Common myeloid progenitor, CD34-positive (primary cell): Measurements from ENCODE around the gene FUT8.

Experiments
- CTCF ChIA-PET: fragments of 350-600 bp; sonication (Branson Sonifier 250); formaldehyde crosslinking; loops from one replicate; lab custom pipeline; 2021; ENCODE audit warnings: antibody characterized with exemption; lab: Charles Lee
- POLR2A ChIA-PET: fragments of 350-600 bp; sonication (Branson Sonifier 250); formaldehyde crosslinking; loops from one replicate; lab custom pipeline; 2021; ENCODE audit warnings: antibody characterized with exemption; lab: Charles Lee
- DNase-seq, 3 donors: peaks; one replicate each; pipeline versions ENCODE4 v3.0.0 to v3.0.0-alpha.2; 2013
- H3K27ac ChIP-seq, 2 experiments: 1 replicate in 1 of 2; 2 replicates in 1 of 2; pipeline ENCODE4 v1.7.0; 2013; ENCODE audit warnings: inconsistent platforms in 2 of 2, low read length in 2 of 2, mild to moderate bottlenecking in 2 of 2, low read depth in 1 of 2, moderate library complexity in 1 of 2; ENCODE audit not compliant: severe bottlenecking in 2 of 2, insufficient read depth in 1 of 2, poor library complexity in 1 of 2
- H3K27me3 ChIP-seq, 5 experiments: replicated peaks in 2 of 5; 1 replicate in 3 of 5; 2 replicates in 2 of 5; pipeline versions ENCODE4 v1.6.1 to v1.7.0; 2013; ENCODE audit warnings: low read length in 4 of 5, mild to moderate bottlenecking in 2 of 5, moderate library complexity in 2 of 5, inconsistent platforms in 1 of 5; ENCODE audit not compliant: insufficient read depth in 5 of 5, control insufficient read depth in 4 of 5
- H3K36me3 ChIP-seq, 4 experiments: 1 replicate in 2 of 4; 2 replicates in 2 of 4; pipeline versions ENCODE4 v1.6.1 to v1.7.0; 2013; ENCODE audit warnings: low read length in 3 of 4, control low read depth in 1 of 4, mild to moderate bottlenecking in 1 of 4; ENCODE audit not compliant: control insufficient read depth in 4 of 4, insufficient read depth in 4 of 4
- H3K4me1 ChIP-seq, 4 experiments: 1 replicate in 3 of 4; 2 replicates in 1 of 4; pipeline versions ENCODE4 v1.6.1 to v1.7.1; 2013; ENCODE audit warnings: low read length in 3 of 4, mild to moderate bottlenecking in 3 of 4, control low read depth in 1 of 4, inconsistent platforms in 1 of 4, moderate library complexity in 1 of 4; ENCODE audit not compliant: control insufficient read depth in 4 of 4, insufficient read depth in 4 of 4; ENCODE audit errors: control extremely low read depth in 1 of 4
- H3K4me3 ChIP-seq, 7 experiments: 1 replicate in 4 of 7; 2 replicates in 3 of 7; pipeline versions ENCODE4 v1.5.1 to v1.7.0; 2013; ENCODE audit warnings: mild to moderate bottlenecking in 7 of 7, low read length in 6 of 7, moderate library complexity in 6 of 7, inconsistent platforms in 2 of 7, low read depth in 2 of 7, control low read depth in 1 of 7; ENCODE audit not compliant: insufficient read depth in 4 of 7, control insufficient read depth in 1 of 7; ENCODE audit errors: extremely low read depth in 1 of 7
- H3K9me3 ChIP-seq, 5 experiments: 1 replicate in 4 of 5; 2 replicates in 1 of 5; pipeline versions ENCODE4 v1.6.1 to v1.7.1; 2013; ENCODE audit warnings: low read length in 4 of 5, mild to moderate bottlenecking in 2 of 5, inconsistent platforms in 1 of 5, low read depth in 1 of 5, moderate library complexity in 1 of 5; ENCODE audit not compliant: control insufficient read depth in 4 of 5, insufficient read depth in 2 of 5; ENCODE audit errors: control extremely low read depth in 1 of 5
- WGBS: methylation state at CpG from one replicate; pipeline ENCODE4 v1.1.5; 2013; ENCODE audit not compliant: insufficient coverage; 5-methylcytosine and 5-hydroxymethylcytosine counted together

The FUT8 gene

DNA sequence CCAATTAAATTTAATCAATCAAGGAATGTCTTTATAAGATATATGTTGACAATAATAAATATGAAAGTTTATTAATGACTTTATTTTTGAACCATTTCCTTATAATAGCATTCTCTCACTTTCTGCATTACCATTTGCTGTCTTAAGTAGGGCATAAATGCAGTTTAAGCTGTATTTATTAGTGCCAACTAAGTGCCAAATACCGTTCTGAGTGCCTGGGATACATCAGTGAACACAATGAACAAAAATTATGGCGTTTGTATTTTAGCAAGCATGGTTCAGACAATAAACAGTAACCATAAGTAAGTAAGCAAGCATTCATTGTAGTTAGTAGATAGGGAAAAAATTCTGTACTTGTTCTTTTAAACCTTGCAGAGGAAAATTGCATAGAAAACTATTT is 145.8 kb downstream of the FUT8 start:
- Histone ChIP-seq H3K9me3 (no peaks in the 10 kb centered on the region), H3K27me3 (no peaks in the 10 kb centered on the region), H3K4me3 (no peak overlapping the region), H3K27ac (no peak overlapping the region), H3K4me1 (no peaks in the 10 kb centered on the region), H3K36me3 (peaks cover 2 to 8% (median 5%) of the 10 kb centered on the region in 4 experiments)
- ChIA-PET CTCF (no interaction called here), POLR2A (no interaction called here)
- WGBS = no CpG with 5 or more reads among the region's 2 CpGs
- DNase-seq = no peak

DNA sequence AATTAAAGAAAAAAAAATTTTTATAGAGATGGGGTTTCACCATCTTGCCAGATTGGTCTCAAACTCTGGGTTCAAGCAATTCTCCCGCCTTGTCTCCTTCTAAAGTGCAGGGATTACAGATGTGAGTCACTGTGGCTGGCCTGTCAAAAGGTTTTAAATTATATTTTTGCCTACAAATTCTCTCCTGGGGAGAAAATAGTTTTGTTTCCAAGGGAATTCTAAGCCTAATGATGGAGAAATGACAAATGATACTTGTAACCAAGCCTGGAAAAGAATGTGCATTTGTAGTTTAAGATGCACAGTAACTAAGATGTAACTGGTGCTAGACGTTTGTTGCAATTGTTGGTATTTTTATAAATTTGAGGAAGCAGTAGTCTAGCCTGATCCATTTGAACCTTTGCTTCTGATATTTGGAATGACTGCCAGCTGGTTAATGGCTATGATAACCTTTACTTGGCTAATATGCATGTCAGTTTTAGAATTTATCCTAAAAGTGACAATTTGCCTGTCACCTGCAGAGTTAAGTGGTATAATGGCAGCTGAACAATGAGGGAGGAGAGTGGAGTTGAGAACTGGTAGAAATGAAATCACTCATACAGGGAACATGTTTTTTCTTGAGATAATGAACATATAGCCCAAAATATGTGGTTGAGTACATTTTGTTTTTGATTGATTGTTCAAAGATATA is 148.0 kb downstream of the FUT8 start:
- Histone ChIP-seq H3K4me1 (no peaks in the 10 kb centered on the region), H3K27ac (no peak overlapping the region), H3K9me3 (no peaks in the 10 kb centered on the region), H3K36me3 (peaks cover 2 to 11% (median 7%) of the 10 kb centered on the region in 4 experiments), H3K4me3 (no peak overlapping the region), H3K27me3 (no peaks in the 10 kb centered on the region)
- DNase-seq = no peak
- ChIA-PET POLR2A (no interaction called here), CTCF (no interaction called here)
- WGBS = 100% methylated on average over 1 of the region's 2 CpGs

DNA sequence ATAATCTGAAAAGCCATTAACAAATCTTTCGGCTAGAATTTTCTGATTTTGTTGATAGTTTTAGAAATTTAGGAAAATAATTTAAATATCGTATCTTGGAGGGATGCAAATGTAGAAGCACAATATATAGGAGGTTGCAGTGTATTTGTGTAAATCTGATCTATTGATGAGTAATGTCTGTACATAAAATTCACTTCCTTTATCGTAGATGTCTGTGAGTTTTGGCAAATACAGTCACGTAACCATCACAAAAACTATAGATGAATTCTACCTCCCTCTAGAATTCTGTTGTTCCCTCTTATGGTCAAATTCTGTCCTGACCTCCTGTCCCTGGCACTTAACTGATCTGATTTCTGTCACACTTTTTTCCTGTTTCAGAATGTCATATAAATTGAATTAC is 151.8 kb downstream of the FUT8 start:
- ChIA-PET CTCF (no interaction called here), POLR2A (no interaction called here)
- no peak for DNase-seq

DNA sequence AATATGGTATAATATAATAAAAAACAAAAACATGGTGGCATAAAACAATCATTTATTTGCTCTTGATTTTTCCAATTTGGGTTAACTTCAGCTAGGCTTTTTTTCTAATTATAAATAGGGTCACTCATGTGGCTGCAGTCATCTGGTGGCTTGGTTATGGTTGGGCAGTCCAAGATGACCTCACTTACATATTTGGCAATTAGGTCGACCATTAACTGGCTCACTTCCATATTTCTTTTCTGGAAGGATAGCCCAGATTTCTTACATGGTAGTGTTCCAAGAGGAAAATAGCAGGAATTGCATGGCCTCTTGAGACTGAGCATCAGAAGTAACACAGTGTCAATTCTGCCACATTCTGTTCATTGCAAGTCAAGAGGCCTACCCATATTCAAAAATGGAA is 153.4 kb downstream of the FUT8 start:
- Histone ChIP-seq H3K4me1 (no peaks in the 10 kb centered on the region), H3K27ac (no peak overlapping the region), H3K9me3 (no peaks in the 10 kb centered on the region), H3K36me3 (peaks cover 2 to 11% (median 7%) of the 10 kb centered on the region in 4 experiments), H3K4me3 (no peak overlapping the region), H3K27me3 (no peaks in the 10 kb centered on the region)
- CTCF ChIA-PET = no interaction called here
- WGBS = no CpG with 5 or more reads among the region's 1 CpG
- no peak for DNase-seq
- POLR2A ChIA-PET = no interaction called here

More for the DNA sequence above, 151.8 kb downstream of the FUT8 start:
- WGBS = 100% methylated on average over 1 of the region's 4 CpGs
- Histone ChIP-seq H3K4me3 (no peak overlapping the region), H3K27ac (no peak overlapping the region), H3K4me1 (no peaks in the 10 kb centered on the region), H3K9me3 (no peaks in the 10 kb centered on the region), H3K27me3 (no peaks in the 10 kb centered on the region), H3K36me3 (peaks cover 2 to 11% (median 7%) of the 10 kb centered on the region in 4 experiments)

GRCh38 chr14:65566820-65567522 is 154.4 kb downstream of the FUT8 start:
- DNase-seq = no peak
- H3K27ac ChIP-seq = peak overlapping the region in 1 of 2 experiments; percentile 6
- no peaks in the 10 kb centered on the region for H3K4me1 ChIP-seq
- peaks cover 0 to 5% (median 3%) of the 10 kb centered on the region in 4 experiments for H3K36me3 ChIP-seq
- no CpG with 5 or more reads among the region's 5 CpGs for WGBS
- ChIA-PET POLR2A (no interaction called here), CTCF (no interaction called here)
- no peak overlapping the region for H3K4me3 ChIP-seq
- H3K27me3 ChIP-seq = no peaks in the 10 kb centered on the region
- no peaks in the 10 kb centered on the region for H3K9me3 ChIP-seq

GRCh38 chr14:65574611-65575010 is 162.1 kb downstream of the FUT8 start:
- Histone ChIP-seq H3K27ac (no peak overlapping the region), H3K36me3 (peaks cover 0 to 7% (median under 1%) of the 10 kb centered on the region in 4 experiments), H3K4me3 (no peak overlapping the region), H3K27me3 (no peaks in the 10 kb centered on the region), H3K9me3 (no peaks in the 10 kb centered on the region), H3K4me1 (no peaks in the 10 kb centered on the region)
- DNase-seq = no peak
- ChIA-PET CTCF (no interaction called here), POLR2A (no interaction called here)
- WGBS = 100% methylated on average over 1 of the region's 2 CpGs

GRCh38 chr14:65575389-65575788 is 162.9 kb downstream of the FUT8 start:
- no peak overlapping the region for H3K27ac ChIP-seq
- 95% methylated on average over 4 of the region's 6 CpGs for WGBS
- no peaks in the 10 kb centered on the region for H3K4me1 ChIP-seq
- POLR2A ChIA-PET = no interaction called here
- CTCF ChIA-PET = no interaction called here
- no peaks in the 10 kb centered on the region for H3K27me3 ChIP-seq
- DNase-seq = no peak
- no peaks in the 10 kb centered on the region for H3K9me3 ChIP-seq
- H3K4me3 ChIP-seq = no peak overlapping the region
- H3K36me3 ChIP-seq = peaks cover 0 to 7% (median under 1%) of the 10 kb centered on the region in 4 experiments
